ENCODE data around the gene GEMIN5. TPM values are rescaled to one million over a fixed set of nuclear protein-coding genes. Genes with fewer than 3 reads are reported as not detected.

GEMIN5 gene
- total and polyA plus RNA-seq, 2 experiments from 2014 or later, result 18.3 to 46.7 TPM

GRCh38 chr5:154861946-154862345 lies 76.1 kb downstream of the GEMIN5 start:
- no peak overlapping the region for H3K4me2 ChIP-seq
- peaks cover 38% of the 10 kb centered on the region for H3K36me3 Mint-ChIP-seq (ENCODE audit: low read depth)
- no peak overlapping the region for H3K4me3 ChIP-seq
- DNase-seq (ENCODE audit: low spot score) (no peak), ATAC-seq (no peak)
- no peak overlapping the region for H2AFZ ChIP-seq
- H3K79me2 ChIP-seq (replicated peaks; ENCODE audit: insufficient read depth), result peaks cover 77% of the 10 kb centered on the region
- H3K4me3 Mint-ChIP-seq, result no peak overlapping the region
- no peak overlapping the region for H3K27ac Mint-ChIP-seq
- H3K9me2 ChIP-seq (ENCODE audit: insufficient read depth), result no peaks in the 10 kb centered on the region
- TF ChIP-seq POLR2AphosphoS5 (IDR thresholded peaks at IDR 0.05; ENCODE audit: low read depth) (no peak), REST (IDR thresholded peaks at IDR 0.05; ENCODE audit: unreplicated experiment) (no peak), EZH2 (IDR thresholded peaks at IDR 0.05; ENCODE audit: low read depth, unreplicated experiment) (no peak), CTCF (conservative IDR thresholded peaks at IDR 0.05; ENCODE audit: low read depth in 2 of 2) (no peak), ETS1 (IDR thresholded peaks at IDR 0.05) (no peak), NANOG (IDR thresholded peaks at IDR 0.05; ENCODE audit: borderline replicate concordance) (no peak), ZNF462 (CRISPR knock-in tag; IDR thresholded peaks at IDR 0.05) (no peak), JUNB (IDR thresholded peaks at IDR 0.05; ENCODE audit: unreplicated experiment) (no peak), ZNF331 (CRISPR knock-in tag; IDR thresholded peaks at IDR 0.05; ENCODE audit: low read depth) (no peak), EZH2phosphoT487 (IDR thresholded peaks at IDR 0.05; ENCODE audit: unreplicated experiment) (no peak), CREB1 (CRISPR knock-in tag; IDR thresholded peaks at IDR 0.05; ENCODE audit: low read depth) (no peak), STAT1 (IDR thresholded peaks at IDR 0.05; ENCODE audit: unreplicated experiment) (no peak), ZNF114 (CRISPR knock-in tag; IDR thresholded peaks at IDR 0.05) (no peak)
- peaks cover 21% of the 10 kb centered on the region for H3K4me1 Mint-ChIP-seq
- H3K27me3 Mint-ChIP-seq (ENCODE audit: insufficient read depth, low read depth, poor library complexity), result peaks cover 15% of the 10 kb centered on the region
- no peak overlapping the region for H3K27ac ChIP-seq (ENCODE audit: low read depth)
- H3K36me3 ChIP-seq (ENCODE audit: insufficient read depth), result peaks cover 25% of the 10 kb centered on the region
- peaks cover 19% of the 10 kb centered on the region for H3K4me1 ChIP-seq (ENCODE audit: insufficient read depth)
- no peaks in the 10 kb centered on the region for H3K9me3 Mint-ChIP-seq
- peaks cover 14% of the 10 kb centered on the region; the same call in 1 of the 2 replicates for H3F3A ChIP-seq (replicated peaks; ENCODE audit: low read depth)
- H4K20me1 ChIP-seq (replicated peaks; ENCODE audit: insufficient read depth), result peaks cover 22% of the 10 kb centered on the region
- no peaks in the 10 kb centered on the region for H3K27me3 ChIP-seq (ENCODE audit: insufficient read depth)

Data from GM23338 (cell line).